SKM-1 treated with dmso at 0.1 percent for 144 hours (cell line): ENCODE results near the gene ALPK1.
"Not testable (repeated sequence)": the region's sequence is repeated elsewhere in the genome, so short reads cannot be mapped to it uniquely, and the experiment has no call there.

Experiments used
- DNase-seq: peaks from one replicate; lab custom pipeline; 2025; ENCODE audit not compliant: unreplicated experiment; lab: John Stamatoyannopoulos, UW

Gene ALPK1

GRCh38 chr4:112296949-112297880 lies at the start of gene ALPK1:
Gene ALPK1 (plus strand): TSS chr4:112297369.
- DNase-seq, result peak; percentile 93

- no peak for DNase-seq
Observed at GRCh38 chr4:112251019-112251643, 46.0 kb upstream of the ALPK1 start.

- no peak for DNase-seq
Observed at GRCh38 chr4:112252234-112252633, 44.9 kb upstream of the ALPK1 start.

- peak; percentile 47 for DNase-seq
Observed at GRCh38 chr4:112253382-112254000, 43.7 kb upstream of the ALPK1 start.

GRCh38 chr4:112257098-112257497 lies 40.1 kb upstream of the ALPK1 start:
- no peak for DNase-seq

GRCh38 chr4:112266823-112267222 lies 30.3 kb upstream of the ALPK1 start:
- peak; percentile 14 for DNase-seq

- no peak for DNase-seq
Observed at GRCh38 chr4:112270051-112270450, 27.1 kb upstream of the ALPK1 start.

- no peak for DNase-seq
Observed at GRCh38 chr4:112270640-112271421, 26.3 kb upstream of the ALPK1 start.

- no peak for DNase-seq
Observed at GRCh38 chr4:112272292-112272691, 24.9 kb upstream of the ALPK1 start.

- no peak for DNase-seq
Observed at GRCh38 chr4:112274959-112275358, 22.2 kb upstream of the ALPK1 start.

GRCh38 chr4:112276113-112276512 lies 21.1 kb upstream of the ALPK1 start:
- DNase-seq, result no peak

GRCh38 chr4:112277220-112277619 lies 19.9 kb upstream of the ALPK1 start:
- no peak for DNase-seq

GRCh38 chr4:112277705-112278448 lies 19.3 kb upstream of the ALPK1 start:
- no peak for DNase-seq

- peak; percentile 40 for DNase-seq
Observed at GRCh38 chr4:112279025-112279881, 17.9 kb upstream of the ALPK1 start.

GRCh38 chr4:112279882-112280315 lies 17.3 kb upstream of the ALPK1 start:
- no peak for DNase-seq

- DNase-seq, result no peak
Observed at GRCh38 chr4:112280386-112281056, 16.6 kb upstream of the ALPK1 start.

- not testable (repeated sequence) for DNase-seq
Observed at GRCh38 chr4:112281895-112282398, 15.2 kb upstream of the ALPK1 start.

- no peak for DNase-seq
Observed at GRCh38 chr4:112282860-112283667, 14.1 kb upstream of the ALPK1 start.
